RWPE2 (cell line): ENCODE measurements around the gene TSPAN5.

Source experiments
- ATAC-seq: fragments of 200-7000 bp; cut with Tn5 transposase; 3 replicates; pipeline ENCODE4 v1.9.1; 2021; ENCODE audit warnings: low read depth
- DNase-seq: peaks from one replicate; pipeline ENCODE4 v3.0.0-alpha.2; 2020; ENCODE audit warnings: low spot score
- H3K27ac ChIP-seq: fragments of 450-650 bp; 2 replicates; pipeline ENCODE4 v1.5.1; 2017; ENCODE audit warnings: mild to moderate bottlenecking; ENCODE audit not compliant: poor library complexity, severe bottlenecking
- H3K27me3 ChIP-seq: fragments of 250-450 bp; sonication (Bioruptor Pico); 2 replicates; pipeline ENCODE4 v1.5.1; 2021; ENCODE audit warnings: mild to moderate bottlenecking, moderate library complexity; ENCODE audit not compliant: insufficient read depth, poor library complexity, severe bottlenecking
- H3K36me3 ChIP-seq: fragments of 250-450 bp; sonication (Bioruptor Pico); 2 replicates; pipeline ENCODE4 v1.5.1; 2020; ENCODE audit warnings: low read depth, mild to moderate bottlenecking, moderate library complexity
- H3K4me1 ChIP-seq: fragments of 250-450 bp; sonication (Bioruptor Pico); 2 replicates; pipeline ENCODE4 v1.5.1; 2021; ENCODE audit warnings: mild to moderate bottlenecking, moderate library complexity; ENCODE audit not compliant: insufficient read depth, poor library complexity, severe bottlenecking
- H3K4me3 ChIP-seq: fragments of 250-450 bp; sonication (Bioruptor Pico); 2 replicates; pipeline ENCODE4 v1.5.1; 2021; ENCODE audit warnings: mild to moderate bottlenecking, moderate library complexity; ENCODE audit not compliant: severe bottlenecking
- H3K9me3 ChIP-seq: fragments of 250-450 bp; sonication (Bioruptor Pico); 2 replicates; pipeline ENCODE4 v1.5.1; 2021; ENCODE audit warnings: mild to moderate bottlenecking, moderate library complexity; ENCODE audit not compliant: severe bottlenecking
- CTCF ChIP-seq: fragments of 450-650 bp; IDR thresholded peaks from one replicate; pipeline ENCODE4 v1.5.1; 2017; ENCODE audit warnings: mild to moderate bottlenecking, moderate library complexity; ENCODE audit not compliant: poor library complexity, severe bottlenecking

Gene TSPAN5

GRCh38 chr4:98673288-98673644 lies 14.9 kb upstream of the TSPAN5 start:
- Histone ChIP-seq H3K4me1 (no peaks in the 10 kb centered on the region), H3K4me3 (no peak overlapping the region), H3K27me3 (no peaks in the 10 kb centered on the region), H3K9me3 (no peaks in the 10 kb centered on the region), H3K27ac (no peak overlapping the region), H3K36me3 (no peaks in the 10 kb centered on the region)
- no peak for ATAC-seq
- TF ChIP-seq CTCF: no peak
- DNase-seq: no peak

- Histone ChIP-seq H3K27me3 (no peaks in the 10 kb centered on the region), H3K9me3 (no peaks in the 10 kb centered on the region), H3K36me3 (no peaks in the 10 kb centered on the region), H3K4me1 (no peaks in the 10 kb centered on the region), H3K27ac (no peak overlapping the region), H3K4me3 (no peak overlapping the region)
- no peak for TF ChIP-seq CTCF
- no peak for DNase-seq
- no peak for ATAC-seq
Observed at GRCh38 chr4:98672583-98673287, 14.3 kb upstream of the TSPAN5 start.

GRCh38 chr4:98671131-98671530 lies 12.7 kb upstream of the TSPAN5 start:
- TF ChIP-seq CTCF: no peak
- H3K27ac ChIP-seq: no peak overlapping the region
- no peaks in the 10 kb centered on the region for H3K9me3 ChIP-seq
- no peaks in the 10 kb centered on the region for H3K27me3 ChIP-seq
- ATAC-seq (no peak), DNase-seq (no peak)
- no peaks in the 10 kb centered on the region for H3K4me1 ChIP-seq
- H3K4me3 ChIP-seq: no peak overlapping the region
- no peaks in the 10 kb centered on the region for H3K36me3 ChIP-seq

- H3K9me3 ChIP-seq: no peaks in the 10 kb centered on the region
- no peaks in the 10 kb centered on the region for H3K36me3 ChIP-seq
- DNase-seq (no peak), ATAC-seq (no peak)
- H3K27me3 ChIP-seq: no peaks in the 10 kb centered on the region
- H3K4me1 ChIP-seq: no peaks in the 10 kb centered on the region
- H3K4me3 ChIP-seq: no peak overlapping the region
- H3K27ac ChIP-seq: no peak overlapping the region
- no peak for TF ChIP-seq CTCF
Observed at GRCh38 chr4:98670186-98670585, 11.8 kb upstream of the TSPAN5 start.

GRCh38 chr4:98669577-98669976 lies 11.2 kb upstream of the TSPAN5 start:
- ATAC-seq: no peak
- no peaks in the 10 kb centered on the region for H3K36me3 ChIP-seq
- H3K4me1 ChIP-seq: no peaks in the 10 kb centered on the region
- H3K27me3 ChIP-seq: no peaks in the 10 kb centered on the region
- H3K27ac ChIP-seq: no peak overlapping the region
- H3K4me3 ChIP-seq: no peak overlapping the region
- no peaks in the 10 kb centered on the region for H3K9me3 ChIP-seq
- no peak for DNase-seq
- no peak for TF ChIP-seq CTCF
